Left ventricle myocardium inferior (tissue), 1 donor: Measurements from ENCODE around the gene RCHY1. TPM values are rescaled to one million over a fixed set of nuclear protein-coding genes. Genes with fewer than 3 reads are reported as not detected.

Experiments
- DNase-seq: peaks from one replicate; pipeline ENCODE4 v3.0.0-alpha.2; 2020
- H3K27ac ChIP-seq: fragments of 200-600 bp; replicated peaks from 2 replicates; pipeline ENCODE4 v1.8.0; 2021
- H3K27me3 ChIP-seq: fragments of 200-600 bp; 2 replicates; pipeline ENCODE4 v1.8.0; 2021; ENCODE audit warnings: low read depth
- H3K36me3 ChIP-seq: fragments of 200-600 bp; 2 replicates; pipeline ENCODE4 v1.8.0; 2021
- H3K4me1 ChIP-seq: fragments of 200-600 bp; 2 replicates; pipeline ENCODE4 v1.8.0; 2021
- H3K4me3 ChIP-seq: fragments of 200-600 bp; 2 replicates; pipeline ENCODE4 v1.8.0; 2021; ENCODE audit warnings: mild to moderate bottlenecking, moderate library complexity
- H3K9me3 ChIP-seq: fragments of 200-600 bp; replicated peaks from 2 replicates; pipeline ENCODE4 v1.8.0; 2021
- CTCF ChIP-seq: fragments of 200-600 bp; IDR thresholded peaks from 2 replicates; pipeline ENCODE4 v1.8.0; 2021; ENCODE audit warnings: antibody characterized with exemption, mild to moderate bottlenecking, borderline replicate concordance
- intact Hi-C: fragments of 100-400 bp; cut with micrococcal nuclease; formaldehyde crosslinking; loops from one replicate; pipeline ENCODE4 v1.11.0; 2022
- total RNA-seq: library from RNA; stranded (reverse); fragmentation: NEBNext Ultra II Directional; extraction: Animal tissue kit (Norgen Biotek cat#: 25700); gene quantifications from one replicate; pipeline ENCODE4 v1.2.1, GENCODE V29; 2021
- donor health status: DM: no; HTN: yes; CAD: no; lungs with severe emphysema.

The RCHY1 gene
- total RNA-seq, 1 donor from 2014 or later: 42.6 TPM

- Histone ChIP-seq H3K27me3 (no peaks in the 10 kb centered on the region), H3K4me3 (no peak overlapping the region), H3K9me3 (no peaks in the 10 kb centered on the region), H3K27ac (no peak overlapping the region), H3K4me1 (peaks cover 12% of the 10 kb centered on the region), H3K36me3 (peaks cover 4% of the 10 kb centered on the region)
- no peak for TF ChIP-seq CTCF
- intact Hi-C loops: loop anchor here (10.0 kb wide), 1 partner anchor 54 kb away; no protein-coding TSS in a partner anchor
- no peak for DNase-seq
Observed at GRCh38 chr4:75470738-75471137, 43.5 kb downstream of the RCHY1 start.

DNA sequence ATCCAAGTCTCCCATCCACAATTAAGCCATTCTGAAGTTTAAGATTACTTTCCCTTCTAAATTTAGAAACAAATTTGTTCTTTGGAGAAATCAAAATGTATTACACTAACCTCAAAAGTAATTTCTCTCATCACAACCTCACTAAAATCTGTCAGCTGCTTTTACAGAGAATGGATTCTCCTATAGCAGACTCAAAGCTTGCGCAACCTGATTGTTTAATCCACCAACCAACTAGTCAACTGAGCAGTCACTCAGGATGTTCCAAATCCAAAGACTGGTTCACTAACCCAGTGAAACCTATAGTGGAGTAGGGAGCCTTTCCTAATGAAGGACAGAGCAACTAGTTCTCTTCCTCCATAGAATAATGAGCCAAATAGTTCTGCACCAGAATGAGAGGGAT lies 44.3 kb downstream of the RCHY1 start:
- H3K36me3 ChIP-seq: no peaks in the 10 kb centered on the region
- H3K27me3 ChIP-seq: no peaks in the 10 kb centered on the region
- H3K4me3 ChIP-seq: no peak overlapping the region
- intact Hi-C loops: loop anchor here (5.0 to 10.0 kb wide), 2 partner anchors 55 to 538 kb away; partner anchors contain the start of gene PARM1
- peaks cover 12% of the 10 kb centered on the region for H3K4me1 ChIP-seq
- no peak for TF ChIP-seq CTCF
- no peak overlapping the region for H3K27ac ChIP-seq
- DNase-seq: no peak
- H3K9me3 ChIP-seq: no peaks in the 10 kb centered on the region

DNA sequence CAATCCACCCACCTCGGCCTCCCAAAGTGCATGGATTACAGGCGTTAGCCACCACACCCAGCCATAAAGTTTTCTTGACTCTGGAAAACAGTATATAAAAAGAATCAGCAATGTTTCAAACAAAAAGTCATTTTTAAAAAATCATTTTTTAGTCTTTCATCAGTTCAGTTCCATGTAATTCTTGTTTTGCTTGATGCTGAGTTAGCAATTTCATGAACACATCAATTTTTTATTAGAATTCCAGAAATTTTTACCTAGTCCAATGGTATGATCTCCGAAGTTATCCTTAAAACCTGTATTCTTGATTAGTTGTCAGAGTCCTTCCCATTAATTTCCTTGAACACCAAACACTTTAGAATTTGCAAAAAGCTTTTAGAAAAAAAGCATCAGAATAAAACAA lies 56.8 kb downstream of the RCHY1 start:
- intact Hi-C loops: no loop called here
- no peak overlapping the region for H3K27ac ChIP-seq
- no peaks in the 10 kb centered on the region for H3K36me3 ChIP-seq

DNA sequence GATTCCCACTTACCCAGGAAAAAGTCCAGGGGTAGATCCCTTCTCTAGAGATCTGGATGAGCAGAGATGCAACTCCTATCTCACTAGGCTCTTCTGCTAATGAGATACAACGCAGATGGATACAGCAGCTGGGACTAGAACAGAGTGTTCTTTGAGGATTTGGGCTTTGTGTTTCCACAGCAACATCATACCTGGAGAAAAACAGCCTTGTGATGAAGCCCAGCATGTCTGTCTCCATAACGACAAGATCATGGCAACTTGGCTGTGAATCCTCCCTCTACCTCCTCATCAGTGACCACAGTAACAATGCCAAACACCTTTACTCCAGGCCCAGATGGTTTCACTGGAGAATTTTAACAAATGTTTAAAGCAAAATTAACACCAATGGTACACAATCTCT lies 80.1 kb downstream of the RCHY1 start:
- DNase-seq: no peak
- no peak overlapping the region for H3K27ac ChIP-seq
- H3K4me3 ChIP-seq: no peak overlapping the region

More for the DNA sequence above, 56.8 kb downstream of the RCHY1 start:
- H3K9me3 ChIP-seq: peaks cover 1% of the 10 kb centered on the region
- TF ChIP-seq CTCF: no peak
- no peak for DNase-seq
- no peaks in the 10 kb centered on the region for H3K4me1 ChIP-seq
- H3K4me3 ChIP-seq: no peak overlapping the region
- peaks cover 10% of the 10 kb centered on the region for H3K27me3 ChIP-seq

GRCh38 chr4:75432683-75433082 lies 81.5 kb downstream of the RCHY1 start:
- no peak for DNase-seq

More for the DNA sequence above, 80.1 kb downstream of the RCHY1 start:
- Histone ChIP-seq H3K4me1 (no peaks in the 10 kb centered on the region), H3K36me3 (no peaks in the 10 kb centered on the region), H3K27me3 (peaks cover 16% of the 10 kb centered on the region), H3K9me3 (peaks cover 30% of the 10 kb centered on the region)
- intact Hi-C loops: no loop called here
- no peak for TF ChIP-seq CTCF

More at GRCh38 chr4:75432683-75433082, 81.5 kb downstream of the RCHY1 start:
- Histone ChIP-seq H3K4me3 (no peak overlapping the region), H3K36me3 (no peaks in the 10 kb centered on the region), H3K27ac (no peak overlapping the region), H3K4me1 (no peaks in the 10 kb centered on the region), H3K9me3 (peaks cover 17% of the 10 kb centered on the region), H3K27me3 (peaks cover 16% of the 10 kb centered on the region)
- intact Hi-C loops: no loop called here
- TF ChIP-seq CTCF: peak; percentile 12
